ENCODE results near the gene DCAF8L1.
"Not testable (repeated sequence)": the region's sequence is repeated elsewhere in the genome, so short reads cannot be mapped to it uniquely, and the experiment has no call there.

DCAF8L1 gene

DNA sequence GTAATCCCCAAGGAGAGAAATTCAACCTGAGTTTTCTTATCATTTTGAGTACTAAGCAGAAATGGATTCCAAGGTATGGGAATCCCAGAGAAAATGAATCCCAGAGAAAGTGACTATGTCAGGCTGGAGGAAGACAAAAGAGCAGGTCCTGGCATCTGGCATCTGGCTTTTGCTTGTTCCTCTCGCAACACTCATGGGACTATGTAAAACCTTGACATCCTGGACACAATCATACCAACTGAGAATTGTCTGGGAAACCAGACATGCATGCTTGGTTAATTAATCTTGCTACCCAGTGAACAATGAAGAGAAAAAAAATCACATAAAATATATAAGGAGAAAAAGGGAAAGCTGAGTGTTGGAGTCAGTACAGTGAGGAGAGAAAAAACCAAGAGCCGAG lies 12.9 kb downstream of the DCAF8L1 start:
- H3K4me1 ChIP-seq (ENCODE audit: control insufficient read depth, insufficient read depth, low read length) = no peaks in the 10 kb centered on the region
- no peak overlapping the region for H3K9ac ChIP-seq (ENCODE audit: low read length)
- no peak overlapping the region for H3K27ac ChIP-seq (ENCODE audit: low read depth, low read length)
- no peaks in the 10 kb centered on the region for H3K27me3 ChIP-seq (ENCODE audit: control insufficient read depth, insufficient read depth, low read length)
- H3K36me3 ChIP-seq (ENCODE audit: control insufficient read depth, insufficient read depth, low read length) = no peaks in the 10 kb centered on the region
- no peak overlapping the region for H3K4me3 ChIP-seq (ENCODE audit: low read length)

DNA sequence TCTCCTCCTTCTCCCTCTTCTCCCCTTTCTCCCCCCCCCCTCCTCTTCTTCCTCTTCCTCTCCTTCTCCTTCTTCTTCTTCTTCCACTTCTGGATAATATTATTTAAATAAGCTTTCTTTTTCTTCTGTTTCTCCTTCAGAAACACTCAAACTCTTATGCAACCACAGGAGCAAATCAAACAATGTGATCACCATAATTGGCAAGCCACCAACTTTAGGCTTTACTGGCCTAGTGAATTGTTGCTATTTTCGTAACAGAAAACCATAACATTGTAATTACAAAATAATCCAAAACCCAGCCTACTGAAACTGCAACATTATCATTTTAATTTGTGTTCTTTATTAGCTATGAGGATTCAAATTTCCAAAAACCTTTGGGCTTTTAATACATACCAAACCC lies 14.3 kb downstream of the DCAF8L1 start:
- Histone ChIP-seq H3K4me3 (ENCODE audit: low read length) (no peak overlapping the region), H3K27me3 (ENCODE audit: control insufficient read depth, insufficient read depth, low read length) (no peaks in the 10 kb centered on the region), H3K9ac (ENCODE audit: low read length) (no peak overlapping the region), H3K4me1 (ENCODE audit: control insufficient read depth, insufficient read depth, low read length) (no peaks in the 10 kb centered on the region), H3K27ac (ENCODE audit: low read depth, low read length) (no peak overlapping the region), H3K36me3 (ENCODE audit: control insufficient read depth, insufficient read depth, low read length) (no peaks in the 10 kb centered on the region)

DNA sequence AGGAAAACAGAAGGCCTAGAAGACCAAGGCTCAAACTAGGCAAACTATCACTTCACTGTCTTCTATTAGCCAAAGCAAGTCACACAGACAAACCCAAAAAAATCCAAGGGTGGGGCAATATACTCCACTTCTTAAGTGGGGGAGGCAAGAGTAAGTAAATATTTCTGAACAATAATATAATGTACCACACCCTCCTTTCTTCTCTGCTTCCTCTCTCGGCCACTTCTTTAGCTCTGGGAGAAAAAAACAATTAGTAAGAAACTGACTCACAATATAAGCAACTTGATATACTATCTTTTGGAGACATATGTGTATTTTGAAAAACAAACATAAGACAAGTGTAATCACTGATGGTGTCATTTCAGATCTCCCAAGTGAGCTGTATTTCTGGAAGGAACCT lies 14.8 kb downstream of the DCAF8L1 start:
- H3K27me3 ChIP-seq (ENCODE audit: control insufficient read depth, insufficient read depth, low read length) = no peaks in the 10 kb centered on the region
- H3K36me3 ChIP-seq (ENCODE audit: control insufficient read depth, insufficient read depth, low read length) = no peaks in the 10 kb centered on the region
- H3K27ac ChIP-seq (ENCODE audit: low read depth, low read length) = no peak overlapping the region
- peak overlapping the region; percentile 25 for H3K4me3 ChIP-seq (ENCODE audit: low read length)
- H3K9ac ChIP-seq (ENCODE audit: low read length) = no peak overlapping the region
- no peaks in the 10 kb centered on the region for H3K4me1 ChIP-seq (ENCODE audit: control insufficient read depth, insufficient read depth, low read length)

DNA sequence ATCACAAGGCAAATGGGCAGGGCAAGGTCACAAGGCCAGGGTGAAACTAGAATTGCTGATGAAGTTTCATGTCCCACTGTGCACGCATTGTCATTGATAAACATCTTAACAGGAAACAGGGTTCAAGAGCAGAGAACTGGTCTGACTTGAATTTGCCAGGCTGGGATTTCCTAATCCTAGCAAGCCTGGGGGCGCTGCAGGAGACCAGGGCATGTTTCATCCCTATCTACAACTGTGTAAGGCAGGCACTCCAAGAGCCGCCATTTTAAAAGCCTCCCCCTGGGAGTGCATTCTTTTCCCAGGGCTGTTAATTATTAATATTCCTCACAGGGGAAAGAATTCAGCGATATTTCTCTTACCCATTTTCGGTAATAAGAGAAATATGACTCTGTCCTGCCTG lies 15.9 kb downstream of the DCAF8L1 start:
- not testable (repeated sequence) for H3K27me3 ChIP-seq (ENCODE audit: control insufficient read depth, insufficient read depth, low read length); H3K36me3 ChIP-seq (ENCODE audit: control insufficient read depth, insufficient read depth, low read length); H3K4me1 ChIP-seq (ENCODE audit: control insufficient read depth, insufficient read depth, low read length); H3K9ac ChIP-seq (ENCODE audit: low read length); H3K27ac ChIP-seq (ENCODE audit: low read depth, low read length); H3K4me3 ChIP-seq (ENCODE audit: low read length)

DNA sequence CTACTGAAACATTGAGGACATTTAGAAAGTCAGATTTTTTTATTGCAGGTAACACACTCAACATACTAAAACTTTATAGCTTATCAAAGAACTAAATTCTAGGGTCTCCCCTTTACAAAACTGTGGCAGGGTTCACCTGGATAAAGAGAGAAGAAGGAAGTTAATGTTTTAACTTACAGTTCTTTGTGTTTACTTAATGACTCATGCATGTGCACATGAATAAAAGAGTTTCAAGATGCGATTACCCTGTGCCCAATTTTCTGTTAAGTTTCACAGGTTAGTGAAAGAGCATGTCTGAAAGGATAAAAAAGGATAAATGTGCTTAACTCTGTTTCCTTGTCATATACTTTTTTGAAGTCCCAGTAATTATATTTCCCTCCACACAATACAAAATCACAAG lies 16.8 kb downstream of the DCAF8L1 start:
- Histone ChIP-seq H3K27me3 (ENCODE audit: control insufficient read depth, insufficient read depth, low read length) (no peaks in the 10 kb centered on the region), H3K4me3 (ENCODE audit: low read length) (no peak overlapping the region), H3K9ac (ENCODE audit: low read length) (no peak overlapping the region), H3K4me1 (ENCODE audit: control insufficient read depth, insufficient read depth, low read length) (no peaks in the 10 kb centered on the region), H3K36me3 (ENCODE audit: control insufficient read depth, insufficient read depth, low read length) (no peaks in the 10 kb centered on the region), H3K27ac (ENCODE audit: low read depth, low read length) (no peak overlapping the region)

DNA sequence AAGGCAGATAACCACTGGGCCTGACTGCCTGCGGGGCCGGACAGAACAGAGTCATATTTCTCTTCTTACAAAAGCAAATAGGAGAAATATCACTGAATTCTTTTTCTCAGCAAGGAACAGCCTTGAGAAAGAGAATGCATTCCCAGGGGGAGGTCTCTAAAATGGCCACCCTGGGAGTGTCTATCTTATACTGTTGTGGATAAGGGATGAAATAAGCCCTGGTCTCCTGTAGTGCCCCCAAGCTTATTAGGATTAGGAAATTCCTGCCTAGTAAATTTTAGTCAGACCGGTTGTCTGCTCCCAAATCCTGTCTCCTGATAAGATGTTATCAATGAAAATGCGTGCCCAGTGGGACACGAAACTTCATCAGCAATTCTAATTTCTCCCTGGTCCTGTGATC lies 20.8 kb downstream of the DCAF8L1 start:
- not testable (repeated sequence) for H3K9ac ChIP-seq (ENCODE audit: low read length); H3K27me3 ChIP-seq (ENCODE audit: control insufficient read depth, insufficient read depth, low read length); H3K4me1 ChIP-seq (ENCODE audit: control insufficient read depth, insufficient read depth, low read length); H3K27ac ChIP-seq (ENCODE audit: low read depth, low read length); H3K4me3 ChIP-seq (ENCODE audit: low read length); H3K36me3 ChIP-seq (ENCODE audit: control insufficient read depth, insufficient read depth, low read length)

DNA sequence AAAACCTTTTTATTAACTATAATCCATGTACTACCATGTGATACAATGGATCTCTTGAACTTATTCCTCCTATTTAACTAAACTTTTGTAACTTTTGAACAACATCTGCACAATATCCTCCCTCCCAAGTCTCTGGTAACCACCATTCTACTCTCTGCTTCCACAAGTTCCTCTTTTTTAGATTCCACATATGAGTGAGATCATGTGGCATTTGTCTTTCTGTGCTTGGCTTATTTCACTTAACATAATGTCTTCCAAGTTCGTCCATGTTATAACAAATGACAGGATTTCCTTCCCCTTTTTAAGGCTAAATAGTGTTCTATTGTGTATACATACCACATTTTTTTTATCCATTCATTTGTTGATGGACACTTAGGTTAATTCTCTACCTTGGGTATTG lies 28.1 kb downstream of the DCAF8L1 start:
- Histone ChIP-seq H3K36me3 (ENCODE audit: control insufficient read depth, insufficient read depth, low read length) (no peaks in the 10 kb centered on the region), H3K9ac (ENCODE audit: low read length) (no peak overlapping the region), H3K4me3 (ENCODE audit: low read length) (no peak overlapping the region), H3K4me1 (ENCODE audit: control insufficient read depth, insufficient read depth, low read length) (no peaks in the 10 kb centered on the region), H3K27me3 (ENCODE audit: control insufficient read depth, insufficient read depth, low read length) (no peaks in the 10 kb centered on the region), H3K27ac (ENCODE audit: low read depth, low read length) (no peak overlapping the region)

DNA sequence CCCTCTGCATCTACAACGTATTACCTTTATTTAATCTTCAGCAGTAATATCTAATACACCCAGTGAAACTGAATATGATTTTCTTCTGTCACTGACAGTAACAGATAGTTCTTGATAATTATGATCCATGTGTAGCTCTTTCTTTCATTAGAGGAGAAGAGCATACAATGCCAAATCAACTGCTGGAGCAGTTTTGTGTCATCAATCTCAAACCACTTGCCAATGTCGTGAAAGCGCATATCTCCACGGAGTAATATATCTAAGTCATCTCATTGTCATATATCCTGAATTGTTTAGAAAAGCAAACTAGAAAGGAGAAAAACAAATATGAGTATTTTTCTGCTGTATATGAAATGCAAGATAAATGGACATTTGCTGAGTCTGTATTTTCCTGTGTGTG lies 47.9 kb downstream of the DCAF8L1 start:
- Histone ChIP-seq H3K36me3 (ENCODE audit: control insufficient read depth, insufficient read depth, low read length) (no peaks in the 10 kb centered on the region), H3K4me1 (ENCODE audit: control insufficient read depth, insufficient read depth, low read length) (no peaks in the 10 kb centered on the region), H3K27ac (ENCODE audit: low read depth, low read length) (no peak overlapping the region), H3K27me3 (ENCODE audit: control insufficient read depth, insufficient read depth, low read length) (no peaks in the 10 kb centered on the region), H3K4me3 (ENCODE audit: low read length) (no peak overlapping the region), H3K9ac (ENCODE audit: low read length) (no peak overlapping the region)

Measured in rectal smooth muscle tissue (tissue), 1 donor.